ENCODE results near the gene ZNF580.
A peak's percentile ranks its signal among the peaks of the same experiment; 100 is the strongest.

Gene ZNF580

GRCh38 chr19:55643003-55643886 lies 2.4 kb downstream of the ZNF580 start, which contains the start of gene ZNF581 (continued):
- TF ChIP-seq BCL6B (tag by site-specific recombination; IDR thresholded peaks at IDR 0.05) (no peak), ZNF768 (tag by site-specific recombination; IDR thresholded peaks at IDR 0.05) (peak; percentile 94), ZNF692 (tag by site-specific recombination; IDR thresholded peaks at IDR 0.05) (peak; percentile 80), YY1 (tag by site-specific recombination; IDR thresholded peaks at IDR 0.05) (peak; percentile 76), EGR2 (tag by site-specific recombination; IDR thresholded peaks at IDR 0.05; ENCODE audit: low read depth) (peak; percentile 61), ZNF223 (tag by site-specific recombination; IDR thresholded peaks at IDR 0.05) (0 out of 2 replicates have a peak, but pooled peaks have one; percentile 16), ZNF639 (tag by site-specific recombination; IDR thresholded peaks at IDR 0.05) (peak; percentile 92), ZBTB10 (tag by site-specific recombination; IDR thresholded peaks at IDR 0.05) (peak; percentile 96), ZBTB11 (tag by site-specific recombination; conservative IDR thresholded peaks at IDR 0.05; ENCODE audit: low read depth) (peak; percentile 100), ZBTB1 (tag by site-specific recombination; IDR thresholded peaks at IDR 0.05) (no peak), ZNF335 (tag by site-specific recombination; conservative IDR thresholded peaks at IDR 0.05) (peak; percentile 57), PATZ1 (tag by site-specific recombination; IDR thresholded peaks at IDR 0.05) (peak; percentile 97), ZNF600 (tag by site-specific recombination; IDR thresholded peaks at IDR 0.05) (peak; percentile 91), ZNF112 (tag by site-specific recombination; IDR thresholded peaks at IDR 0.05) (no peak), SP3 (tag by site-specific recombination; IDR thresholded peaks at IDR 0.05) (peak; percentile 95), ZNF311 (tag by site-specific recombination; IDR thresholded peaks at IDR 0.05; ENCODE audit: borderline replicate concordance) (no peak), ZSCAN16 (tag by site-specific recombination; IDR thresholded peaks at IDR 0.05) (no peak), ZNF23 (tag by site-specific recombination; IDR thresholded peaks at IDR 0.05; ENCODE audit: borderline replicate concordance) (0 out of 2 replicates have a peak, but pooled peaks have one; percentile 12), ZNF677 (tag by site-specific recombination; IDR thresholded peaks at IDR 0.05) (no peak), KLF9 (tag by site-specific recombination; IDR thresholded peaks at IDR 0.05; ENCODE audit: low read depth) (peak; percentile 98), HIC1 (tag by site-specific recombination; IDR thresholded peaks at IDR 0.05) (peak; percentile 62; the same call in 1 of the 2 replicates), SP2 (tag by site-specific recombination; IDR thresholded peaks at IDR 0.05) (peak; percentile 61), ZNF785 (tag by site-specific recombination; IDR thresholded peaks at IDR 0.05) (peak; percentile 71; the same call in 1 of the 2 replicates)

Measured in HEK293 (cell line).